Measurements from ENCODE around the gene KLF6.

The KLF6 gene

DNA sequence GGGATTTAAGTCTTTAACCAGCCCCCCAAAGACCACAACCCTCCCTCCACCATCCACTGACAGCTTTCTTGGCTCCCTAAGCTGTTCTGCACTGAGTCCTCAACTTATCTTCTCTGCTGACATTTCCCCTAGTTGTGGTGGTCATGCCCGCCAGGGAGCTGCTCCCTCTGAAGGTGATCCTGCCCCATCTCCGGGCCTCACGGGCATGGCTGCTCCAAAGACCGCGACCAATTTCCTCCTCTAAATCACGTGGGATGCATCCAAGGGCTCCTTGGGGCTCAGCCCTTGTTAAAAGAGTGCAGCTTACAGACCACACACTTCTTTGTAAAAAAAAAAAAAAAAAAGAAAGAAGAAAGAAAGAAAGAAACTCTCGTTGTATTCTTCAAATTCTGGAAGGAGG is 27.1 kb upstream of the KLF6 start:
- peak overlapping the region; percentile 99 for H3K27ac ChIP-seq
- no peak for DNase-seq (ENCODE audit: low read depth, low spot score)

DNA sequence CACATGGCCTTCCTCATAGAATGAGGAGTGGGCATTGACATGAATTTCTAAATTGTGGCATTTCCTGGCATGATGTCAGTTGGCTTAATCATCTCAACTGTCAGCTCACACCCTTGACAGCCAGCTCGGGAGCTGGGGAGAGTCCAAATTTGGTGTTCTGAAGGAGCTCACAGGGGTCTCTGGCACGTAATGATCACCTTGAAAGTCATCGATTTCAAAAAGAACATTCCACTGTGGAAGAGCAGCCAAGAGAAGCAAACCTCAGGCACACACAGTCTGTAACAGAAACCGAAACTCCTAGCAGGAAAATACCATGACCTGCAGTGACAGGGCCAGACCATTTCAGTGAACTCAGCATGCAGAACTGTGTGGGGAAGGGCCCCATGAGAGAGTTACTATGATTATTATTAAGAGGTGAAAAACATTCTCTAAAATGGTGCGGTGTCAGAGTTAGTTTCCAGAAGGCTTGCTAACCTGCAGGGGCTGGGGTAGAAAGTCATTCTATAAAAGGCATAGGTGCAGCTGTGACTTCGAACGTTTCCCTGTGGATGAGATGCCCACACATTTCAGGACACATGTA is 26.4 kb upstream of the KLF6 start:
- peak overlapping the region; percentile 99 for H3K27ac ChIP-seq
- DNase-seq (ENCODE audit: low read depth, low spot score): peak; percentile 95

DNA sequence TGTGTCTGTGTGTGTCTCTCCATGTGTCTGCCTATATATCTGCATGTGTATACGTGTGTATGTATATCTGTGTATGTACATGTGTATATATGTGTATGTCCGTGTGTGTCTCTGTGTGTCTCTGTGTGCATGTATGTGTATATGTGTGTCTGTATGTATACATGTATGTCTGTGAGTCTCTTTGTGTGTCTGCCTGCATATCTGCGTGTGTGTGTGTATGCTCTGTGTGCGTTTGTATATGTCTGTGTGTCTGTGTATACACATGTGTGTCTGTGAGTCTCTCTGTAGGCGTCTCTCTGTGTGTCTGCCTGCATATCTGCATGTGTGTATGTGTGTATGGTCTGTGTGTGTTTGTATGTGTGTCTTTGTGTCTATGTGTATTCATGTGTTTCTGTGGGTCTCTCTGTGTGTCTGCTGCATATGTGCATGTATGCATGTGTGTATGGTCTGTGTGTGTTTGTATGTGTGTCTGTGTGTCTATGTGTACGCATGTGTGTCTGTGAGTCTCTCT is 23.7 kb upstream of the KLF6 start:
- peak overlapping the region; percentile 99 for H3K27ac ChIP-seq
- DNase-seq (ENCODE audit: low read depth, low spot score): no peak

DNA sequence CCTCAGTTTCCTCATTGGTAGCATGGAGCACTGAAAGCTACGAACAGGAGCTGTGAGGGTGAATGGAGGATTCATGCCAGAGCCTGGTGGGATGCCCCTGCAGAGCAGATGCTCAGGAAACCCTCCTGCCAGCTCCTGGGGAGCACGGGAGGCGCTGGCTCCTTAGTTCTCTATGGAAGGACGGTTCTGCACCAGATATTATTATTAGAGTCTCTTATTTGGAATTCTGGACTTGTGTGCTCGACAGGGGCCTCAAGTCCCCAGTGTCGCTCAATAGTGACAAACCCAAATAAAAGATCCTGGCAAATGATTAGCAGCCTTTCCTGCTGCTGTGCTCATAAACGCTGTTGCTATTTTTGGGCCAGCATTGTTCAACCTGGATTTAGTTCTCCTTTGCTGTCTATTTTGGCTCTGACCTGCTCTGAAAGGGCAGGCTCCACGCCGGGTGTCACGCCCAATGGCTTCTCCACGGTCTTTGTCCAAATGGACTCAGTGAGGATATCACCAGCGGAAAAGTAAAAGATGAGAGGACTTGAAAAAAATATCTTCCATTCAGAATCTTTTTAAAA is 23.0 kb upstream of the KLF6 start:
- DNase-seq (ENCODE audit: low read depth, low spot score): no peak
- H3K27ac ChIP-seq: peak overlapping the region; percentile 99

DNA sequence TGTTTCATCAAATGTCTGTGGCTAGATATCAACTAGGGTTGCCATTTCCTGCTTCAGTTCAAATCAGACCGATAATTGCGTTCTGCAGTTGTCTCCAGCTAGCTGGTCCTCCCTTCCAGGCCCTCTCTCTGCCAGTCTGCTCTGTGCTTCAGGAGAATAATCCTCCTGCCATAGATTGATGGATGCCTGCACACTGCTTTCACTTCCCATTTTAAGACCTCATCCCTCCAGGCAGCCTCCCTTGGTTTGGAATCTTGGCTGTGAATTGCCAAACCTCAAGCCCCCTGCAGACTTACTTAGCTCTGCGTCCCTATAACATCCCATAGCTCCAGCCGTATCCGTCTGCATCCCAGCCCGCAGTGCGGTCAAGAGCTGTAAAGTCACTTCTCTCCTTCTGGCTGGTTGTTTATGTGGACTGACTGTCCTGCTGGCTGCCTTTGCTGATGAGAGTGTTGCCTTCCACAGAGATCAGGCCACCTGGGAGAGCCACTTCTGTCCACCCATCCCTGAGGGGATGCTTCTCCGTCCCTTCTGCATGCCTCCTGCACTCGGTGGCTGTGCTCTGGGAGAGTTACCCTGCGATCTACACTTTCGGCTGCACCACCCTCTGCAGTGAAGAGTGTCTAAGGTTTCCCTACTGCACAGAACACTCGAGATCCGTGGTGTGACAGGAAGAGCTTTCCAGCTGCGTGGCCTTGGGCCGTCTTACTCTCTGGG is 22.4 kb upstream of the KLF6 start:
- no peak for DNase-seq (ENCODE audit: low read depth, low spot score)
- H3K27ac ChIP-seq: peak overlapping the region; percentile 99

DNA sequence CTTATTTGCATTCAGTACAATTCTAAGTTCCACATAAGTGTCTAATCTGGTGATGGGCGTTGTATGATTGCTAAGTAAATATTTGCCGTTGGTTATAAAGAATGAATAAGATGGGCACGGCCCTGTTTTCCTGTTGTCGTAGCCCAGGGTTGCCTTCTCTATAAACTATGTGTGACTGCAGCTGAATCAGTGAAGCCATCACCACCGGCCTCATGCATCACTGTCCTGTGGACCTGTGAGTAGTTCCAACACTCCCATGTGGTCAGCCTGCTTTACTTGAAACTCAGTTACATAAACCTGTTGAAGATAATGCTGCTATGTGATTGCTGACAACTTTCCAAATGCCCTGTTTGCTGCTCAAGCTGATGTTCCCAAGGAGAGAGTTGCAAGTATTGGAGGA is 21.6 kb upstream of the KLF6 start:
- peak; percentile 100 for DNase-seq (ENCODE audit: low read depth, low spot score)
- peak overlapping the region; percentile 99 for H3K27ac ChIP-seq

DNA sequence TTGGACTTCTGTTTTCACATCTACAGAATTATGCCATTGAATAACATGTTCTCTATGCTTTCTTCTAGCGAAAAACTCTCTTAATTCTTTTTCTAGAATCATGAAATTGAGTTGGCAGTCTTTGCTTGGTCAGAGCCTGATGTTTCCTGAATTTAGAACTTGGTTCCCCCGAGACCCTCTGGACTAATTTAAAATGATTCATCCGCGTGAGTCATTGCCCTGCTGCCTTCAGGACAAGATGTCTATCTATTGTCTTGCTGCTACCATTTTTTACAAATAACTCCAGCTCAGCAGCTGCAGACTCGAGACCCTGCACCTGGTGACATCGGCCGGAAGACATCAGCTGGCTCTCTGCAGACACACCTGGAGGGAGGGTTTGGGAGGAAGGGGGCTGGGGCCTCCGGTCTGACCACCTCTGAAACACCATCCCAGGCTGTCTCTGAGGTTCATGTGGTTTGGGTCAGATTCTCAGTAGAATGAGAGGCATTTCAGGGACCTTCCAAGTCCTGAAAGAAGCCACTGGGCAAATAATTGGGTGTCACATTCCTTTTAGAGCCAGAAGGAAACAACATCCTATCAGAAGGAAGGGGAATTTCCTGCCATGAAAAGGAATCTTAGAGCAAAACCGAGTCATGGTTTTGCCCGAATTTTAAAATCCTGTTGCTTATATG is 20.9 kb upstream of the KLF6 start:
- H3K27ac ChIP-seq: peak overlapping the region; percentile 99
- no peak for DNase-seq (ENCODE audit: low read depth, low spot score)

DNA sequence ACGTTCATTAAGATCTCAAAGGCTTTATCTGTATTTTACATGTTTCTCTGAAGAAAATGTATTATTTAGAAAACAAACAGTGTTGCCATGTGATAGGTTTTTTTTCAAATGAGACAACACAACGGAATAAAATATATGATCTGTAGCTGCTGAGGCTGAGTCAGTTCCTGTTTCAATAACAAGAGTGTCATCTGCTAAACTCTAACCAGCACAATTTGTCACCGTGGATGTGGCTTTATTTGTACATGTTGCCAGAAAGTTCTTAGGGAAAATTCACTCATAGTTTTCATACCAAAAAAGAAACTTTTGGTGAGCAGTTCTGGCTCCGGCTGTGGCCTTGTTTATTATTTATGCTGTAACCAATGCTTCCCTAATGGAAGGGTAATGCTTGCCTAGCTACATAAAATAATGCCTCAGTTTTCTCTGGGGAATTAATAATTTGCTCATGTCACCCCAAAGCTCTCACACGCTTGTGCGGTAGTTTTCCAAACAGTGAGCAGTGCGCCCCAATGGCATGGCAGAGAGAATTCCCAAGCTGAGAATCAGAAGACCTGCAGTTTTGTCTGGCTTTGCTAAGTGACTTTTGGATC is 20.3 kb upstream of the KLF6 start:
- DNase-seq (ENCODE audit: low read depth, low spot score): no peak
- H3K27ac ChIP-seq: peak overlapping the region; percentile 99

DNA sequence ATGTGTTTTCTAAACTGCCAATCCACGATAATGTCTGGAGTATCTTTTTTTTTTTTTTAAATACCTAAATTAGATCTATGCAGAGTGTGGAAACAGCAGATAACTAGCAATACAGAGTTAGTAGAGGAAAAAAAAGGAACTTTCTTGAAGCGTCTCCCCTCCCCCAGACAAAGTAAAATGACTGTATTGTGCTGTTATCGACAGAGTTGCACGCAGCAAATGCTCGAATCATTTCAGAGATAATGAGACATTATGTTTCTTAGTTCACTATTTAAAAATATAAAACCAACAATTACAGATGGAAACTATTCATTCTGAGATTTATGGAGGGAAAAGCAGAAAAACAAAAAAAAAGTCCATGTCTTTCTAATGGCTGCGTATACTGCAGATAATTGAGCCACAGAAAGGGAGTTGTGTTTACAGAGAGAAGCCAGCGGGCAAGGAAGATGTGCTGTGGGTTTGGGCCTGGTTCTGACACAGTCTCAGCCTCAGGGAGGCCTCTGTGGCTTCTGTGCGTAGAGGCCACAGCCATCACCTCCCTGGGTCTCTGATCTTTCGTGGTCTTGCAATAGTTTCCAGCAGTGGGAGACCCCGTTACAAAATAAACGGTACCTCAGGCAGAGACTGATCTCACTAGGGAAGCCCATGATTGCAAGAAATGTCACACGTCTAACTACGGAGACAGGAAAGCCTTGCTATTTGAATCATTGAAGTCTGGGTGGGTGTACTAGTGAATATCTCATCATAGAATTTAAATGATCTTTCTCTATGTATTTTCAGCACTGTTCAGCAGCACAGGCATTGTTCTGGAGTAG is 19.1 kb upstream of the KLF6 start:
- no peak for DNase-seq (ENCODE audit: low read depth, low spot score)

DNA sequence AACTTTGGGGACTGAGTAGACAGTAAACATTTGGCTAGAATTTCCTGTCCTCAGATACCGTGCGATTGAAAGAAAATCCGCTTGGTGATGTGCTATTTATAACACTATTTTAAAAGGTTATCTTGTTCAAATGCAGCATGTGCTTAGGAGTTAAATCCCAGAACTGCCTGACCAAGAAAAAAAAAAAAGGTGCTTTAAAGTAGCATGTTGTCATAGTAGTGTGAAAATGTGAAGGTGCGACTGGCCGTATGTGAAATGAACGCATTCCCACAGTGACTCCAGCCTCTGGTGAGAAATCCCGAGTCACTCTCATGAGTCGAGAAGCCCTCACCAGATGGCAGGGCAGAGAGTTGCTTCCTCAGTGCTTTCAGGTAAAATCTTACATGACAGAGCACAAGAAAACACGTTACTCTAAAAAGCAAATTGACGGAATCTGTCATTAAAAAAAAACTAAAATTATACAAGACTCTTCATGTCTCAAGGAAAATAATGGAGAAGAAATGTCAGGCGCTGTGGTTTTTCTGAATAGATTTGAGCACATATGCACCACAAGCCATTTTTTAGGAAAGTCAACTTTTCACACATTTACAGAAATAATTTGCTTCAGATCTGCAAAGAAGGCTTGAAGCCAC is 18.4 kb upstream of the KLF6 start:
- H3K27ac ChIP-seq: peak overlapping the region; percentile 99
- no peak for DNase-seq (ENCODE audit: low read depth, low spot score)

More for the DNA sequence above, 19.1 kb upstream of the KLF6 start:
- peak overlapping the region; percentile 99 for H3K27ac ChIP-seq

DNA sequence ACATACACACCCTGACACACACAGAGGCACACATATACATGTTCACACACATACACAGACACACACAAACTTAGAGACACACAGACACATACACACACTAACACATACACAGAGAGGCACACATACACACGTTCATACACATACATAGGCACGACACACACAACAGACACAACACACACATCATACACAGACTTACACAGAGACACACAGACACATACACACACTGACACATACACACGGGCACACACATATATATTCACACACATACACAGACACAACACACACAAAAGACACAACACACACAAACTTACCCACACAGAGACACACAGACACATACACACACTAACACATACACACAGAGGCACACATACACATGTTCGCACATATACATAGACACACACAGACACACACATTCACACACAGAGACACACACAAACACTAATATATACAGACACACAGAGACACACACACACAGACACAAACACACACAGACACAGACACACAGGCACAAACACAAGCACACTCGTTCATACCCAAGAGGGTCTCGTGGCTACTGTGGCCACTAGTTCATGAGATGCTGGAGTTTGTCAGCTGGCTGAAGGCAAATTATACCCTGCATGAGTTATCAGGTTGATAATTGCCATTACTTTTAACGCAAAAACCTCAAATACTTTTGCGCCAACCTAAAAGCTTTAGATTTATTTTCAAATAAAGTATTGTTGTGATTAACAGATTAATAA is 17.7 kb upstream of the KLF6 start:
- peak overlapping the region; percentile 99 for H3K27ac ChIP-seq
- DNase-seq (ENCODE audit: low read depth, low spot score): no peak

DNA sequence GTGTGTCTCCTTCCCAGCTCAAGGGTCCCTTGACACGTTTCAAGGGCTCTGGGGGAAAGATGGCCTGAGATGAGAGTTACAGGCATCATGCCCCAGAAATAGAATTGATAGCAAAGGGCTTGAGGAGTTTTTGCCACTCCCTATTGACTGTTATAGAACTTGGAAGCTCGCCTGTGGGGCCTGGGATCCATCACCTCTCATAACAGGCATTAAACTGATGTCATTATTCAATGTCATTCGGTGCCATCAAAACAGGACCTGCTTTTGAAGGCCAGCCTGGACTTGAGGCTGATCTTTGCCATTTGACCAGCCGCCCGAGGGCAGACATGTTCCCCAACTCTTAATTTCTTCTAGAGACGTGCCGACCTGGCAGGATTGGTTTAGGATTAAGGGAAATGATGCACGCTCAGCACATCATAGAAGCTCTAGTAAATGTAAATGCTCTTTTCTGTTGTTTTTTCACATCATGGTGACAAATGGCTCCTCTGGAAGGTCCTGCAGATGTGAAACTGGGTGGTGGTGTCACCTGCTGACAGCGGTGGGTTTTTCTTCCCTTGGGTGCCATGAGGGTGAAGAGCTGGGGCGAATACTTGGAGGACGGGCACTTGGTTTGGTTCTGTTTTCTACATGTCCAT is 16.7 kb upstream of the KLF6 start:
- no peak overlapping the region for H3K27ac ChIP-seq
- no peak for DNase-seq (ENCODE audit: low read depth, low spot score)

DNA sequence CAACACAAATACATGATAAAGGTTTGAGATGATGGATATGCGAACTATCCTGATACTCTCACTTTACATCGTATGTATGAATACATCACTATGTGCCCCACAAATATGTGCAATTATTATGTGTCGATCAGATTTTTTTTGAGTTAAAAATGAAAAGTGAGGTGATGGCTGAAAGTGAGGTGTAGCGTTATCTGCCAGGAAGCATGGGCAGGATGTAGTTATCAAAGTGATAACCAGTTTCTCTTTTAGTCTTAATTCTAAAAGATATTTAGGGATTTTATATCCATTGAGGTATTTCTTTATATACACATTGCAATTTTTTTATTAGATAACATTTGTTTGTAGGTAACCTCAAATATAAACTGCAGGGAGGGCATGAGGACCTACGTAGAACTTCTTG is 15.6 kb upstream of the KLF6 start:
- DNase-seq (ENCODE audit: low read depth, low spot score): no peak
- H3K27ac ChIP-seq: no peak overlapping the region

DNA sequence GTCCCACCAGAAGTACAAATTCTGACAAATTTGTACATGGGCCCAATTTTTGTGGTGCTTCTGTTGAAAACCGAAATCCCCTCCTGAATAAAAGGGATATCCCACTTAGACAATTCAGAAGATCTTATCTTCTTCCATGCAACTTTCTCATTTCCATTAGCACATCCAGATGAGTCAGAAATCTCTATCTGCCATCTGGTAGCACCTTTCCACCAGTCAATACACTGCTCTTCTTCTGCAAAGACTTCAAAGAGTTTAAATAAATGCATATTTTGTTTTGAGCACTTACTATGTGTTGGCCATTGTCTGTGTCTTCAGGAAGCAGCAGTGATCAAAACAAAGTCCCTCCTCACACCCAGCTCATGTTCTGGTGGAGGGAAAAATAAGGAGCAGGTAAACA is 12.7 kb upstream of the KLF6 start:
- no peak for DNase-seq (ENCODE audit: low read depth, low spot score)
- H3K27ac ChIP-seq: no peak overlapping the region

DNA sequence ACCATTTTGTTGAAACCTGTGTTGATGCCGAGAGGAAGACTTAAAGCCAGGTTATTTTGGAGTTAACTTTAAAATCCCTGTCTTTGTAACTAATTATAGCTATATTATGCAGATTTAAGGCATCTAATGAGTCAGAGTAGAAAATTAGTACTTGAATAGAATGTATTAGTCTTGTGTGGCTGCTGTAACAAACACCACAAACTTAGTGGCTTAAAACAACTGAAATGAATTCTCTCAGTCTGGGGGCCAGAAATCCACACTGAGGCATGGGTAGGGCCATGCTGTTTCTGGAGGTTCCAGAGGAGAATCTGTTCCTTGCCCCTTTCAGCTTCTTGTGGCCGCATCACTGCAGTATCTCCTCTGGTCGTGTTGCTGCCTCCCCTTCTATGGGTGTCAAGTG is 8.5 kb upstream of the KLF6 start:
- no peak for DNase-seq (ENCODE audit: low read depth, low spot score)
- H3K27ac ChIP-seq: no peak overlapping the region

DNA sequence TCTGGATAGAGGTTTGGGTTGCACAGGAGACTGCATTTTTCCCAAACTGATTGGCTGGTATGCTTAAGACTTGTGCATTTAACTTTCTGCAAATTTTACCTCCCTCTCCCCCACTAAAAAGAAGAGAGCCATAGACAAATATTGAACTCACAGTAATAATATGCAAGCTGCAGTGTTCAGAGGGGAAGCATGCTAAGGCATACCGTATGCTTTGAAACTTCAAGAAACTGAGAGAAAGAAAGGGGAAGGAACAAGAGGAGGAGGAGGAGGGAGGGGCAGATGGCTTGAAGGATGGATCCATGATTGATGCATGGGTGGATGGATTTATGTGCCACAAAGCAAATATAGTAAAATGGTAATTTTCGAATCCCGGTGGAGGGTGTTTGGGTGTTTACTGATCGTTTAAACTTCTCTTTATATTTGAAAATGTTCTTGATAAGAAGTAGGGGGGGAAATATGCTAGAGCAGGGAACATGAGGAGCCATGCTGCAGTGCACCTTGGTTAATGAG is 7.8 kb upstream of the KLF6 start:
- no peak for DNase-seq (ENCODE audit: low read depth, low spot score)

DNA sequence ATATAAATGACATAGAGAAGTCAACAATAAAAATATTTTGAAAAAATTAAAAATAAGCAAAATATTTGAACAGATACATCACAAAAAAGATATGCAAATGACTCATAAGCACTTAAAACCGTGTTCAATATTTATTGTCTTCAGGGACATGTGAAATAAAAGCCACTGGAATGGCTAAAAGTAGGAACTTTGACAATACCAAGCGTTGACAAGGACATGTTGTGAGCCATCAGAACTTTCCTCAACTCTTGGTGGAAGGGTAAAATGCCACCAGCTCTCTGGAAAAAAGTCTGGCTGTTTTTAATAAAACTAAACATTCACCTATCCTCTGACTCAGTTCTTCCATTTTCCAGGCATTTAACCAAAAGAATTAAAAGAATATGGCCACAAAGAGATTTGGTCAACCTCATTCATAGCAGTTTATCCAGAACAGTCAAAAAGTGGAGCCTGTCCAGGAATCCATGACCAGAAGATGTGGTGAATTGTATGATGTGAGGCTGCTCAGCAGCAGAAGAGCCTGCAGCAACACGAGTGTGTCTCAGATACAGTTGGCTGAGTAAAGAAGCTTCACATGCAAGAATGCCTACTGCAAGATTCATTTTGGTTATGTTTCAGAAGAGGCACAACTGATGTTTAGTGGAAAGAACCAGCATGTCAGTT is 7.1 kb upstream of the KLF6 start:
- no peak for DNase-seq (ENCODE audit: low read depth, low spot score)
- H3K27ac ChIP-seq: no peak overlapping the region

More for the DNA sequence above, 7.8 kb upstream of the KLF6 start:
- H3K27ac ChIP-seq: no peak overlapping the region

DNA sequence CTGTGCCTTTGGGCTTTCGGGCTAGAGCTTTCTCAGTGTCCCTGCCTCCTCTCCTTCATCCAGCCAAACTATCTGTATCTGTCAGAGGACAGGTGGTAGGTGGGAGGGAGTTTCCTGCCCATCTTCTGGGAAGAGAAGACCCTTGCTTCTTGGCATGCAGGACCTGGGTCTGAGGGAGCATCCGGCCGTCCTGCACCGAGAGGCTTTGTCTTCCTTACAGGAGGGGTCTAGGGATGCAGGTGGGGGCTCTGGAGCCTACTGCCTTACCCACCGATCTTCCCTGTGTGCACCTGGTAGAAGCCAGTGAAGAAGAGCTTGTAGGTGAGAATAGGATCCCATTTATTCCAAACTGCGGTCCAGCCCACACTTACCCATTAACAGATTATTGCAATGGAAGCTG is 5.8 kb upstream of the KLF6 start:
- DNase-seq (ENCODE audit: low read depth, low spot score): no peak
- no peak overlapping the region for H3K27ac ChIP-seq
